NT2/D1 (cell line): Measurements from ENCODE around the gene KPNA1.
"Not testable (repeated sequence)": the region's sequence is repeated elsewhere in the genome, so short reads cannot be mapped to it uniquely, and the experiment has no call there.

Experiments
- DNase-seq: peaks from one replicate; pipeline ENCODE4 v3.0.0-alpha.2; 2011; ENCODE audit warnings: low read depth, low spot score
- H3K27me3 ChIP-seq: 2 replicates; pipeline ENCODE4 v1.6.0; 2011; ENCODE audit warnings: mild to moderate bottlenecking; ENCODE audit not compliant: insufficient read length, insufficient read depth
- H3K36me3 ChIP-seq: 2 replicates; pipeline ENCODE4 v1.6.1; 2011; ENCODE audit warnings: mild to moderate bottlenecking, low read length, mixed read lengths; ENCODE audit not compliant: insufficient read depth, insufficient read length
- H3K4me1 ChIP-seq: 2 replicates; pipeline ENCODE4 v1.5.1; 2011; ENCODE audit not compliant: insufficient read depth, insufficient read length
- H3K4me3 ChIP-seq: 2 replicates; pipeline ENCODE4 v1.5.1; 2011; ENCODE audit warnings: low read depth; ENCODE audit not compliant: insufficient read length
- H3K9ac ChIP-seq: 2 replicates; pipeline ENCODE4 v1.6.0; 2011; ENCODE audit warnings: low read depth; ENCODE audit not compliant: insufficient read length
- H3K9me3 ChIP-seq: 2 replicates; pipeline ENCODE4 v1.5.1; 2011; ENCODE audit warnings: mild to moderate bottlenecking, low read length; ENCODE audit not compliant: insufficient read depth
- SUZ12 ChIP-seq: IDR thresholded peaks from 2 replicates; pipeline ENCODE4 v1.6.1; 2011; ENCODE audit not compliant: insufficient read length, insufficient read depth; ENCODE audit errors: extremely low read depth
- YY1 ChIP-seq: IDR thresholded peaks from 2 replicates; pipeline ENCODE4 v1.6.1; 2011; ENCODE audit not compliant: insufficient read length, insufficient read depth
- ZNF274 ChIP-seq: IDR thresholded peaks from 2 replicates; pipeline ENCODE4 v1.6.1; 2011; ENCODE audit warnings: mild to moderate bottlenecking, low read depth, low read length

Gene KPNA1

GRCh38 chr3:122519693-122520092 is 5.0 kb upstream of the KPNA1 start:
- Histone ChIP-seq H3K9me3 (no peaks in the 10 kb centered on the region), H3K27me3 (no peaks in the 10 kb centered on the region), H3K9ac (no peak overlapping the region), H3K4me1 (peaks cover 1% of the 10 kb centered on the region), H3K36me3 (no peaks in the 10 kb centered on the region), H3K4me3 (no peak overlapping the region)
- no peak for TF ChIP-seq YY1
- no peak for TF ChIP-seq SUZ12
- TF ChIP-seq ZNF274, result no peak
- DNase-seq, result no peak

- Histone ChIP-seq H3K4me1 (peaks cover 1% of the 10 kb centered on the region), H3K27me3 (no peaks in the 10 kb centered on the region), H3K9ac (no peak overlapping the region), H3K9me3 (no peaks in the 10 kb centered on the region), H3K36me3 (peaks cover 8% of the 10 kb centered on the region), H3K4me3 (no peak overlapping the region)
- TF ChIP-seq YY1 (no peak), SUZ12 (no peak), ZNF274 (no peak)
- no peak for DNase-seq
These were observed 2.2 kb upstream of the KPNA1 start for GRCh38 chr3:122516846-122517360.

- TF ChIP-seq SUZ12 (no peak), ZNF274 (no peak), YY1 (no peak)
- peaks cover 1% of the 10 kb centered on the region for H3K4me1 ChIP-seq
These were observed 1.1 kb upstream of the KPNA1 start for GRCh38 chr3:122515870-122516269.

DNA sequence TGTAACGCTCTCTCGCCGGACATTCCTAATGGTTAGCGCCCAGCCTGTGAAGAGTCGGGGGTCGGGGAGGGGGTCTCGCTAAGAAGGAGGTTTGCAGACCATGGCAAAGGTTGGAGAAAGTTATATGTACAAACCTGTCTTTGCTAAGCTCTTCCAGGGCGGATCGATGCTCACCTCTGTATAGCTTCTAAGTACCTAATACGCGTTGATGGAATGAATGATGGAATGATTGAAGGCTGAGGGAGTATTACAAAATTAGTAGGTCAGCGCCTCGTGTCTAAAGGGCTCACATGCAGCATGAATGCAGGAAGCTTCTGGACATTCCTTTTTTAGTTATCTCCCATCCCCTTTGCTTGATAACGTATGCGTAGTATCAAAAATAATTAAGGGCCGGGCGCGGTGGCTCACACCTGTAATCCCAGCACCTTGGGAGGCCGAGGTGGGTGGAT is 305 bp upstream of the KPNA1 start:
- Histone ChIP-seq H3K36me3 (peaks cover 8% of the 10 kb centered on the region), H3K9me3 (no peaks in the 10 kb centered on the region), H3K4me1 (peaks cover 1% of the 10 kb centered on the region), H3K27me3 (no peaks in the 10 kb centered on the region), H3K9ac (peak overlapping the region; percentile 94), H3K4me3 (peak overlapping the region; percentile 78)
- TF ChIP-seq SUZ12 (no peak), ZNF274 (no peak), YY1 (no peak)
- DNase-seq, result no peak

More at GRCh38 chr3:122515870-122516269, 1.1 kb upstream of the KPNA1 start:
- H3K36me3 ChIP-seq, result peaks cover 8% of the 10 kb centered on the region
- no peak overlapping the region for H3K9ac ChIP-seq
- no peak overlapping the region for H3K4me3 ChIP-seq
- no peak for DNase-seq
- no peaks in the 10 kb centered on the region for H3K9me3 ChIP-seq
- H3K27me3 ChIP-seq, result no peaks in the 10 kb centered on the region

GRCh38 chr3:122513386-122514122 is 1.2 kb downstream of the KPNA1 start:
- peak overlapping the region; percentile 78 for H3K4me3 ChIP-seq
- H3K4me1 ChIP-seq, result peaks cover 1% of the 10 kb centered on the region
- peaks cover 8% of the 10 kb centered on the region for H3K36me3 ChIP-seq
- DNase-seq, result no peak
- H3K9me3 ChIP-seq, result no peaks in the 10 kb centered on the region
- no peak for TF ChIP-seq YY1
- TF ChIP-seq ZNF274, result no peak
- TF ChIP-seq SUZ12, result no peak
- H3K27me3 ChIP-seq, result no peaks in the 10 kb centered on the region
- H3K9ac ChIP-seq, result peak overlapping the region; percentile 94

DNA sequence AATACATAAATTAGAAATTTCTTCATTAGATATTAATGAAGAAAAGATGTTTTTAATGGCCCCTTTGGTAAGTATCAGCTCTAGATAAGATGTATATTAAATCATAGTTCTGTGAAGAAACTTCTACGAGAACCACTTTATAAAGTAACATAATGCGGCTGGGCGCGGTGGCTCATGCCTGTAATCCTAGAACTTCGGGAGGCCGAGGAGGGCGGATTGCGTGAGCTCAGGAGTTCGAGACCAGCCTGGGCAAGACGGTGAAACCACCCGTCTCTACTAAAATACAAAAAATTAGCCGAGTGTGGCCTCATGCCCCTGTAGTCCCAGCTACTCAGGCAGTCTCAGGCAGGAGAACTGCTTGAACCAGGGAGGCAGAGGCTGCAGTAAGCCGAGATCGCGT is 2.5 kb downstream of the KPNA1 start:
- H3K36me3 ChIP-seq, result peaks cover 8% of the 10 kb centered on the region
- no peak for DNase-seq
- H3K4me1 ChIP-seq, result peaks cover 1% of the 10 kb centered on the region
- no peaks in the 10 kb centered on the region for H3K27me3 ChIP-seq
- no peak overlapping the region for H3K4me3 ChIP-seq
- H3K9me3 ChIP-seq, result no peaks in the 10 kb centered on the region
- TF ChIP-seq YY1, result no peak
- TF ChIP-seq SUZ12, result no peak
- TF ChIP-seq ZNF274, result no peak
- H3K9ac ChIP-seq, result no peak overlapping the region

GRCh38 chr3:122510878-122511535 is 3.7 kb downstream of the KPNA1 start:
- DNase-seq, result no peak
- H3K9me3 ChIP-seq, result no peaks in the 10 kb centered on the region
- peaks cover 13% of the 10 kb centered on the region for H3K36me3 ChIP-seq
- TF ChIP-seq ZNF274, result no peak
- TF ChIP-seq YY1, result no peak
- TF ChIP-seq SUZ12, result no peak
- H3K9ac ChIP-seq, result no peak overlapping the region
- H3K4me3 ChIP-seq, result no peak overlapping the region
- no peaks in the 10 kb centered on the region for H3K27me3 ChIP-seq
- H3K4me1 ChIP-seq, result peaks cover 1% of the 10 kb centered on the region

GRCh38 chr3:122508944-122509343 is 5.8 kb downstream of the KPNA1 start:
- H3K9me3 ChIP-seq, H3K4me1 ChIP-seq, H3K4me3 ChIP-seq, DNase-seq, H3K9ac ChIP-seq, H3K27me3 ChIP-seq: not testable (repeated sequence)
- peaks cover 13% of the 10 kb centered on the region for H3K36me3 ChIP-seq
